Liver (tissue), 9 donors: ENCODE data around the gene RTBDN. TPM values are rescaled to one million over a fixed set of nuclear protein-coding genes. Genes with fewer than 3 reads are reported as not detected.

Experiments
- DNase-seq: peaks from one replicate; pipeline ENCODE4 v3.0.0-alpha.2; 2017; ENCODE audit warnings: low spot score
- H3K27ac ChIP-seq, 2 donors: one replicate each; pipeline ENCODE4 v1.7.0; 2013; ENCODE audit warnings: inconsistent platforms in 2 of 2, low read length in 2 of 2, control low read depth in 1 of 2, low read depth in 1 of 2, mild to moderate bottlenecking in 1 of 2
- H3K27me3 ChIP-seq, 4 donors: one replicate each; pipeline versions ENCODE4 v1.6.1 to v1.7.0; 2013; ENCODE audit warnings: low read length in 3 of 4, inconsistent platforms in 1 of 4, mild to moderate bottlenecking in 1 of 4, moderate library complexity in 1 of 4; ENCODE audit not compliant: control insufficient read depth in 4 of 4, insufficient read depth in 4 of 4
- H3K36me3 ChIP-seq, 4 donors: one replicate each; pipeline versions ENCODE4 v1.6.1 to v1.7.0; 2013; ENCODE audit warnings: low read length in 3 of 4, mild to moderate bottlenecking in 3 of 4, low read depth in 1 of 4, moderate library complexity in 1 of 4; ENCODE audit not compliant: control insufficient read depth in 4 of 4, insufficient read depth in 3 of 4
- H3K4me1 ChIP-seq, 4 donors: one replicate each; pipeline versions ENCODE4 v1.6.1 to v1.7.0; 2013; ENCODE audit warnings: low read length in 3 of 4, mild to moderate bottlenecking in 3 of 4, moderate library complexity in 1 of 4; ENCODE audit not compliant: control insufficient read depth in 4 of 4, insufficient read depth in 4 of 4
- H3K4me3 ChIP-seq, 3 donors: one replicate each; pipeline versions ENCODE4 v1.6.1 to v1.7.0; 2013; ENCODE audit warnings: low read length in 3 of 3, control low read depth in 1 of 3, low read depth in 1 of 3, mild to moderate bottlenecking in 1 of 3
- H3K9ac ChIP-seq, 2 donors: one replicate each; pipeline ENCODE4 v1.7.0; 2013; ENCODE audit warnings: low read length in 2 of 2, mild to moderate bottlenecking in 2 of 2, moderate library complexity in 2 of 2, control low read depth in 1 of 2, low read depth in 1 of 2
- H3K9me3 ChIP-seq, 4 donors: one replicate each; pipeline versions ENCODE4 v1.6.1 to v1.7.0; 2013; ENCODE audit warnings: low read length in 3 of 4; ENCODE audit not compliant: control insufficient read depth in 4 of 4
- CTCF ChIP-seq: fragments of 150-350 bp; IDR thresholded peaks from 2 replicates; pipeline ENCODE4 v1.5.1; 2017; ENCODE audit warnings: improper control_type of control experiment, low read depth, low read length; ENCODE audit not compliant: missing input control
- FOXA1 ChIP-seq: IDR thresholded peaks from 2 replicates; pipeline ENCODE4 v1.6.1; 2016; ENCODE audit warnings: antibody characterized with exemption
- FOXA2 ChIP-seq: IDR thresholded peaks from 2 replicates; pipeline ENCODE4 v1.6.1; 2016; ENCODE audit warnings: antibody characterized with exemption
- GABPA ChIP-seq, 2 donors: IDR thresholded peaks in 1 of 2; conservative IDR thresholded peaks in 1 of 2; 2 replicates each; pipeline ENCODE4 v1.6.1; 2016; ENCODE audit warnings: antibody characterized with exemption in 2 of 2, mild to moderate bottlenecking in 1 of 2, moderate library complexity in 1 of 2
- HNF4A ChIP-seq, 2 donors: conservative IDR thresholded peaks; 2 replicates each; pipeline ENCODE4 v1.6.1; 2016; ENCODE audit warnings: antibody characterized with exemption in 2 of 2, mild to moderate bottlenecking in 2 of 2
- HNF4G ChIP-seq: IDR thresholded peaks from 2 replicates; pipeline ENCODE4 v1.6.1; 2016; ENCODE audit warnings: antibody characterized with exemption
- JUND ChIP-seq, 2 donors: IDR thresholded peaks; 2 replicates each; pipeline ENCODE4 v1.6.1; 2016; ENCODE audit warnings: antibody characterized with exemption in 2 of 2
- NR2F2 ChIP-seq: IDR thresholded peaks from 2 replicates; pipeline ENCODE4 v1.6.1; 2016; ENCODE audit warnings: antibody characterized with exemption
- RAD21 ChIP-seq, 2 donors: IDR thresholded peaks; 2 replicates each; pipeline ENCODE4 v1.6.1; 2016; ENCODE audit warnings: antibody characterized with exemption in 2 of 2, mild to moderate bottlenecking in 2 of 2
- RXRA ChIP-seq, 2 donors: IDR thresholded peaks; 2 replicates each; pipeline ENCODE4 v1.6.1; 2017 to 2018; ENCODE audit warnings: antibody characterized with exemption in 2 of 2, mild to moderate bottlenecking in 1 of 2
- SP1 ChIP-seq: IDR thresholded peaks from 2 replicates; pipeline ENCODE4 v1.6.1; 2018; ENCODE audit warnings: antibody characterized with exemption, mild to moderate bottlenecking
- TAF1 ChIP-seq: conservative IDR thresholded peaks from 2 replicates; pipeline ENCODE4 v1.6.1; 2016; ENCODE audit warnings: antibody characterized with exemption, mild to moderate bottlenecking
- YY1 ChIP-seq: IDR thresholded peaks from 2 replicates; pipeline ENCODE4 v1.6.1; 2016; ENCODE audit warnings: antibody characterized with exemption, mild to moderate bottlenecking
- ZBTB33 ChIP-seq: IDR thresholded peaks from 2 replicates; pipeline ENCODE4 v1.6.1; 2016; ENCODE audit warnings: antibody characterized with exemption
- WGBS: extraction: QIAGEN DNeasy Blood & Tissue Kit; methylation state at CpG from one replicate; pipeline ENCODE4 v1.1.7; 2013; 5-methylcytosine and 5-hydroxymethylcytosine counted together
- polyA plus RNA-seq, 2 donors: library from polyadenylated mRNA; stranded (reverse) in 1 of 2; unstranded in 1 of 2; fragments of 200-250 nt in 1 of 2; fragments of >200 nt in 1 of 2; fragmentation: Nextera tagmentation in 1 of 2; extraction: Ambion mirVana in 1 of 2; gene quantifications; one replicate each; pipeline versions ENCODE4 v1.2.1 to v1.2.3, GENCODE V29; 2013 to 2015
- total RNA-seq, 2 donors: library from RNA; depleted of rRNA; stranded (reverse); fragments of >200 nt; gene quantifications; one replicate each; pipeline ENCODE4 v1.2.3, GENCODE V29; 2014
- TF ChIP-seq, protein P1 (sequence below): IDR thresholded peaks from 2 replicates; pipeline ENCODE4 v1.6.1; 2016; ENCODE audit warnings: antibody characterized with exemption, mild to moderate bottlenecking
- TF ChIP-seq, protein P2 (sequence below): IDR thresholded peaks from 2 replicates; pipeline ENCODE4 v1.6.1; 2016; ENCODE audit warnings: antibody characterized with exemption
- TF ChIP-seq, protein P3 (sequence below): IDR thresholded peaks from 2 replicates; pipeline ENCODE4 v1.6.1; 2016; ENCODE audit warnings: antibody characterized with exemption
- donor health status: healthy.
- donor health status: healthy.
- donor health status: healthy.
- donor health status: healthy.
- donor health status: healthy.

Gene RTBDN
- total and polyA plus RNA-seq, 4 donors: not detected

DNA sequence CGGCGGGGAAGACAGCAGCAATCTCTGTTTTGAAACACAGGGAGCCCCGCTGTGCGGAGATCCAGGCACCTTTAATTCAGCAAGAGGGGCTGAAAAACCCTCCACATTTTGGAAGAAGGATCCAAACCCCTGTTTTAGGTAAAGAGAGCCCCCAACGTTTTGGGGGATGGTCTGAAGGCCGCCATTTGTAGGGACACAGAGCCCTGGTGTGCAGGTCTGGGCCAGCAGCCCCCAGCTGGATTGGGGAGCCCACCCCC lies 55.5 kb downstream of the RTBDN start (continued):
- TF ChIP-seq, protein P1, sequence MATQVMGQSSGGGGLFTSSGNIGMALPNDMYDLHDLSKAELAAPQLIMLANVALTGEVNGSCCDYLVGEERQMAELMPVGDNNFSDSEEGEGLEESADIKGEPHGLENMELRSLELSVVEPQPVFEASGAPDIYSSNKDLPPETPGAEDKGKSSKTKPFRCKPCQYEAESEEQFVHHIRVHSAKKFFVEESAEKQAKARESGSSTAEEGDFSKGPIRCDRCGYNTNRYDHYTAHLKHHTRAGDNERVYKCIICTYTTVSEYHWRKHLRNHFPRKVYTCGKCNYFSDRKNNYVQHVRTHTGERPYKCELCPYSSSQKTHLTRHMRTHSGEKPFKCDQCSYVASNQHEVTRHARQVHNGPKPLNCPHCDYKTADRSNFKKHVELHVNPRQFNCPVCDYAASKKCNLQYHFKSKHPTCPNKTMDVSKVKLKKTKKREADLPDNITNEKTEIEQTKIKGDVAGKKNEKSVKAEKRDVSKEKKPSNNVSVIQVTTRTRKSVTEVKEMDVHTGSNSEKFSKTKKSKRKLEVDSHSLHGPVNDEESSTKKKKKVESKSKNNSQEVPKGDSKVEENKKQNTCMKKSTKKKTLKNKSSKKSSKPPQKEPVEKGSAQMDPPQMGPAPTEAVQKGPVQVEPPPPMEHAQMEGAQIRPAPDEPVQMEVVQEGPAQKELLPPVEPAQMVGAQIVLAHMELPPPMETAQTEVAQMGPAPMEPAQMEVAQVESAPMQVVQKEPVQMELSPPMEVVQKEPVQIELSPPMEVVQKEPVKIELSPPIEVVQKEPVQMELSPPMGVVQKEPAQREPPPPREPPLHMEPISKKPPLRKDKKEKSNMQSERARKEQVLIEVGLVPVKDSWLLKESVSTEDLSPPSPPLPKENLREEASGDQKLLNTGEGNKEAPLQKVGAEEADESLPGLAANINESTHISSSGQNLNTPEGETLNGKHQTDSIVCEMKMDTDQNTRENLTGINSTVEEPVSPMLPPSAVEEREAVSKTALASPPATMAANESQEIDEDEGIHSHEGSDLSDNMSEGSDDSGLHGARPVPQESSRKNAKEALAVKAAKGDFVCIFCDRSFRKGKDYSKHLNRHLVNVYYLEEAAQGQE: no peak
- no peak for TF ChIP-seq SP1
- TF ChIP-seq, protein P2, sequence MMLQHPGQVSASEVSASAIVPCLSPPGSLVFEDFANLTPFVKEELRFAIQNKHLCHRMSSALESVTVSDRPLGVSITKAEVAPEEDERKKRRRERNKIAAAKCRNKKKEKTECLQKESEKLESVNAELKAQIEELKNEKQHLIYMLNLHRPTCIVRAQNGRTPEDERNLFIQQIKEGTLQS: no peak
- TF ChIP-seq, protein P3, sequence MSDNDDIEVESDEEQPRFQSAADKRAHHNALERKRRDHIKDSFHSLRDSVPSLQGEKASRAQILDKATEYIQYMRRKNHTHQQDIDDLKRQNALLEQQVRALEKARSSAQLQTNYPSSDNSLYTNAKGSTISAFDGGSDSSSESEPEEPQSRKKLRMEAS: no peak
- TF ChIP-seq YY1: no peak
- TF ChIP-seq NR2F2: no peak
- TF ChIP-seq FOXA2: no peak
- no peak for TF ChIP-seq JUND (IDR thresholded peaks at IDR 0.05)

DNA sequence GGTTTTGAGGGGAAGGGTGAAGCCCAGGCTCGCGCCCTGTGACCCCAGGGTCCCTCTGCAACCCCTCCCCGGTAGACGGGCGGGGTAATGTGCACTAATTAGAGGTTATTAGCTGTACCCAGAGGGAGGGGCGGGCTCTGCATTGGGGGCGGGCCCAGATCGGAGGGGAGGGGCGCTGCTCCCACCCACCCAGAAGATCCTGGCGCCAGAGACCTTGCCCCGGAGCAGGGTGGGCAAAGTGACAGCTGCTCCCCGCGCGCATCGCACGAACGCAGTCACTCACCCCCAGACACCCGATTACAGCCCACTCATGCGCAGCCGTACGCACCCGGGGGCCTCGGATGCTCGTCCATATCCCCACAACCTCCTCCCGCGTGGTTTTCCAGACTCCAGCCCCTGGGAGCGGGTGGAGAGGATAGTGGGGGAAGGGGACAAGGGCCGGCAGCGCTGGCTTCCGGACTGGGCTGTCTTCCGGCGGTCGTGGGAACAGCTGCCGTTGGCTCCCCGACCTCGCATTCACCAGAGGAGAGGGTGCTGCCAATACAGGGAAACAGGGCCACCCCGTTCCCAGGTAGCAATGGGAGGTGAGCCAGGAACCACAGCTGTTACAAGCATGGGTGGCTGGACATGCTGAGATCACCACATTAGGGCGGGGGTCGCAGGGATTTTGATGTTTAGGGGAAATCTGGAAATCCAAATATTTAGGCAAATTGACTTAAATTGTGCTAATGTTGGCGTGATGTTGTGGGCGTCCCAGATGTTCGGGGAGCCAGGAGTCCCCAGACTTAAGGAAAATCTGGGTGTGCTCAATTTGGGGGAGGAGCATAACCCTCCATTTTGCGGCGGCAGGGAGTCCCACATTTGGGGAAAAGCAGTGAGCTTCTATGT lies 56.1 kb downstream of the RTBDN start:
- peaks cover 16 to 36% (median 27%) of the 10 kb centered on the region in 4 donors for H3K4me1 ChIP-seq
- 5% methylated on average over 44 of the region's 44 CpGs for WGBS
- peak overlapping the region; percentile 65 to 72 for H3K9ac ChIP-seq
- TF ChIP-seq FOXA1 (no peak), GABPA (IDR thresholded peaks at IDR 0.05 in 1 of 2, conservative IDR thresholded peaks at IDR 0.05 in 1 of 2) (peak in 1 of 2 donors; percentile 83), RAD21 (IDR thresholded peaks at IDR 0.05) (peak in 1 of 2 donors; percentile 45), TAF1 (no peak), SP1 (peak; percentile 53), HNF4G (no peak), CTCF (no peak), ZBTB33 (peak; percentile 29), FOXA2 (no peak), YY1 (peak; percentile 43), HNF4A (conservative IDR thresholded peaks at IDR 0.05) (peak in 1 of 2 donors; percentile 19), RXRA (IDR thresholded peaks at IDR 0.05) (peak in 1 of 2 donors; percentile 11)
- TF ChIP-seq, protein P1: no peak
- H3K9me3 ChIP-seq: no peaks in the 10 kb centered on the region
- no peaks in the 10 kb centered on the region for H3K27me3 ChIP-seq
- H3K36me3 ChIP-seq: peaks cover 0 to 2% (median 0%) of the 10 kb centered on the region in 4 donors
- peak overlapping the region; percentile 90 to 93 for H3K27ac ChIP-seq
- DNase-seq: peak; percentile 61
- peak overlapping the region; percentile 59 to 81 (median 77) for H3K4me3 ChIP-seq
